Liver (tissue), 2 donors: ENCODE measurements around the gene ZNF678.

Source experiments
- CTCF ChIP-seq: fragments of 150-350 bp; IDR thresholded peaks from 2 replicates; pipeline ENCODE4 v1.5.1; 2017; ENCODE audit warnings: improper control_type of control experiment, low read depth, low read length; ENCODE audit not compliant: missing input control
- MAX ChIP-seq: IDR thresholded peaks from 2 replicates; pipeline ENCODE4 v1.6.1; 2016; ENCODE audit warnings: antibody characterized with exemption
- donor health status: healthy.

- TF ChIP-seq CTCF (no peak), MAX (no peak)
Measured at GRCh38 chr1:227541129-227541528, 22.2 kb upstream of the ZNF678 start.
